Measurements from ENCODE around the gene TAOK3. TPM values are rescaled to one million over a fixed set of nuclear protein-coding genes. Genes with fewer than 3 reads are reported as not detected.

Gene TAOK3
- total and polyA plus RNA-seq, 2 of the 4 experiments (the other 2 are of a cell fraction): 26.3 to 54.5 TPM

- POLR2A ChIA-PET (ENCODE audit: unreplicated experiment): no interaction called here
- peaks cover 0 to 11% of the 10 kb centered on the region in 2 experiments; a peak in 1 of 4 replicates for H3K79me1 ChIP-seq (ENCODE audit: low read depth in 1 of 2, low read length in 2 of 2)
- WGBS, 2 experiments (ENCODE audit: extremely low coverage in 2 of 2, insufficient read length in 1 of 2): no CpG with 5 or more reads among the region's 4 CpGs
- no peaks in the 10 kb centered on the region for H3K9me3 ChIP-seq (ENCODE audit: control insufficient read depth, insufficient read depth, low read length)
- ATAC-seq (ENCODE audit: low read depth): no peak
- CTCF ChIA-PET: no interaction called here
- no TSS peak for BruUV-seq (replicated peaks)
- no peak overlapping the region for H3K4me2 ChIP-seq (ENCODE audit: low read depth, low read length)
- no peak overlapping the region for H3K4me3 ChIP-seq (ENCODE audit: insufficient read depth, low read depth, low read length)
- dilution Hi-C loops (cut with HindIII; ENCODE audit: low sequenced_read_pairs, unreplicated experiment) (no loop called here), intact Hi-C loops (cut with micrococcal nuclease) (no loop called here), in situ Hi-C loops (cut with MboI; ENCODE audit: low sequenced_read_pairs) (no loop called here)
- H3K9me1 ChIP-seq (ENCODE audit: insufficient read depth, low read length): no peaks in the 10 kb centered on the region
- H2AFZ ChIP-seq (replicated peaks; ENCODE audit: low read length, poor library complexity): no peak overlapping the region
- TF ChIP-seq MAFK (IDR thresholded peaks at IDR 0.05; ENCODE audit: low read depth, low read length) (no peak), FOS (IDR thresholded peaks at IDR 0.05; ENCODE audit: low read depth, low read length) (no peak), NFE2L2 (IDR thresholded peaks at IDR 0.05; ENCODE audit: low read depth, low read length) (no peak), RCOR1 (IDR thresholded peaks at IDR 0.05; ENCODE audit: insufficient replicate concordance, low read length) (no peak), BHLHE40 (IDR thresholded peaks at IDR 0.05; ENCODE audit: low read depth, low read length) (no peak), RAD21 (IDR thresholded peaks at IDR 0.05; ENCODE audit: low read length) (no peak), POLR2A (IDR thresholded peaks at IDR 0.05; ENCODE audit: low read depth, low read length) (no peak), CTCF (conservative IDR thresholded peaks at IDR 0.05; ENCODE audit: low read depth, low read length) (no peak), ELK1 (IDR thresholded peaks at IDR 0.05; ENCODE audit: borderline replicate concordance, low read depth, low read length) (no peak)
- H3K4ac ChIP-seq (ENCODE audit: low read depth, low read length): no peak overlapping the region
- no peak overlapping the region for H4K91ac ChIP-seq (ENCODE audit: insufficient read depth, low read depth, low read length)
- H4K5ac ChIP-seq (ENCODE audit: low read depth, low read length): no peak overlapping the region
- H3K27me3 ChIP-seq (ENCODE audit: control insufficient read depth, insufficient read depth, low read length): no peaks in the 10 kb centered on the region
- no peak overlapping the region for H3K9ac ChIP-seq (ENCODE audit: low read depth, low read length)
- H4K20me1 ChIP-seq (ENCODE audit: insufficient read depth, low read length): no peaks in the 10 kb centered on the region
- H3K23ac ChIP-seq (ENCODE audit: low read depth, low read length): no peak overlapping the region
- no peak overlapping the region for H3K56ac ChIP-seq (ENCODE audit: extremely low read depth, insufficient read depth, low read length)
- H2BK15ac ChIP-seq (ENCODE audit: low read depth, low read length): no peak overlapping the region
- no peak overlapping the region for H3K18ac ChIP-seq (ENCODE audit: low read depth, low read length)
- no peak overlapping the region for H2AK5ac ChIP-seq (ENCODE audit: low read depth, low read length)
- H4K8ac ChIP-seq (ENCODE audit: low read depth in 2 of 2, low read length in 2 of 2): no peak overlapping the region
- H3K14ac ChIP-seq (replicated peaks; ENCODE audit: low read depth, low read length): no peak overlapping the region
- no peak overlapping the region for H2BK120ac ChIP-seq (ENCODE audit: low read depth, low read length)
- H3K36me3 ChIP-seq (ENCODE audit: control insufficient read depth, insufficient read depth, low read length): no peaks in the 10 kb centered on the region
- DNase-seq: no peak
- H3K27ac ChIP-seq (ENCODE audit: insufficient read depth, low read length): no peak overlapping the region
- no peak overlapping the region for H2BK20ac ChIP-seq (ENCODE audit: low read depth, low read length)
- no peak overlapping the region for H2AK9ac ChIP-seq (replicated peaks; ENCODE audit: low read depth, low read length, poor library complexity)
- H3K4me1 ChIP-seq (ENCODE audit: control insufficient read depth, insufficient read depth, low read length): 0 out of 2 replicates have a peak, but pooled peaks cover 2% of the 10 kb centered on the region
- H2BK5ac ChIP-seq (ENCODE audit: low read depth, low read length, poor library complexity, severe bottlenecking): no peak overlapping the region
These were observed 265.7 kb downstream of the TAOK3 start for GRCh38 chr12:118107011-118107410.
